Right lobe of liver (tissue), 6 donors: Measurements from ENCODE around the gene SDS. TPM values are rescaled to one million over a fixed set of nuclear protein-coding genes. Genes with fewer than 3 reads are reported as not detected.

Source experiments
- ATAC-seq, 4 donors: fragments of 200-7000 bp; cut with Tn5 transposase; one replicate each; pipeline ENCODE4 v1.9.1; 2020; ENCODE audit warnings: mild to moderate bottlenecking in 4 of 4, moderate library complexity in 4 of 4
- DNase-seq, 3 donors: peaks; one replicate each; pipeline ENCODE4 v3.0.0-alpha.2; 2020
- H3K27ac ChIP-seq, 3 donors: fragments of 200-600 bp; one replicate each; pipeline ENCODE4 v1.8.0; 2022
- H3K27me3 ChIP-seq, 2 donors: fragments of 200-600 bp; one replicate each; pipeline ENCODE4 v1.8.0; 2022
- H3K36me3 ChIP-seq, 4 donors: fragments of 200-600 bp; sonication (generic) in 1 of 4; one replicate each; pipeline versions ENCODE4 v1.5.1 to v1.8.0; 2017 to 2022; ENCODE audit warnings: control low read depth in 1 of 4
- H3K4me1 ChIP-seq, 4 donors: fragments of 200-600 bp; sonication (generic) in 1 of 4; one replicate each; pipeline versions ENCODE4 v1.5.1 to v1.8.0; 2017 to 2022; ENCODE audit warnings: control low read depth in 1 of 4
- H3K4me3 ChIP-seq, 3 donors: fragments of 200-600 bp; one replicate each; pipeline ENCODE4 v1.8.0; 2022
- H3K9me3 ChIP-seq, 4 donors: fragments of 200-600 bp; sonication (generic) in 1 of 4; one replicate each; pipeline versions ENCODE4 v1.5.1 to v1.8.0; 2017 to 2022; ENCODE audit warnings: control low read depth in 1 of 4
- POLR2A ChIP-seq: fragments of 450-650 bp; IDR thresholded peaks from one replicate; pipeline ENCODE4 v1.6.1; 2017; ENCODE audit warnings: antibody characterized with exemption, mild to moderate bottlenecking
- WGBS: methylation state at CpG from one replicate; pipeline ENCODE4 v1.1.6; 2018; ENCODE audit warnings: low coverage, low lambda C conversion rate; ENCODE audit not compliant: insufficient coverage; ENCODE audit errors: missing lambda C conversion rate; 5-methylcytosine and 5-hydroxymethylcytosine counted together
- intact Hi-C, 2 donors: fragments of 100-400 bp; cut with DNase I; formaldehyde crosslinking; loops; one replicate each; pipeline versions ENCODE4 v1.11.2 to v1.14.1; 2022
- total RNA-seq, 6 experiments: library from RNA; depleted of rRNA in 2 of 6; stranded (reverse); fragments of >200 nt in 2 of 6; fragmentation: NEBNext Ultra II Directional in 3 of 6; extraction: Animal tissue kit (Norgen Biotek cat#: 25700) in 3 of 6; gene quantifications; one replicate each; pipeline versions ENCODE4 v1.1.0 to v1.2.4, GENCODE V29; 2016 to 2023
- TF ChIP-seq, protein P1 (sequence below), 4 donors: fragments of 200-600 bp in 3 of 4; fragments of 450-650 bp in 1 of 4; IDR thresholded peaks; one replicate each; pipeline versions ENCODE4 v1.5.1 to v1.8.0; 2016 to 2022; ENCODE audit warnings: antibody characterized with exemption in 4 of 4, mild to moderate bottlenecking in 2 of 4
- donor health status: DM: no; HTN: yes; CAD: no.
- donor health status: DM: no; HTN: no; CAD: no.
- donor health status: DM: no; HTN: no; CAD: no.
- donor health status: DM: no; HTN: yes; CAD: no.
- donor health status: DM: no; HTN: yes; CAD: no.

Gene SDS
- total RNA-seq, 6 experiments from 2014 or later = 208 to 722 (median 309) TPM

DNA sequence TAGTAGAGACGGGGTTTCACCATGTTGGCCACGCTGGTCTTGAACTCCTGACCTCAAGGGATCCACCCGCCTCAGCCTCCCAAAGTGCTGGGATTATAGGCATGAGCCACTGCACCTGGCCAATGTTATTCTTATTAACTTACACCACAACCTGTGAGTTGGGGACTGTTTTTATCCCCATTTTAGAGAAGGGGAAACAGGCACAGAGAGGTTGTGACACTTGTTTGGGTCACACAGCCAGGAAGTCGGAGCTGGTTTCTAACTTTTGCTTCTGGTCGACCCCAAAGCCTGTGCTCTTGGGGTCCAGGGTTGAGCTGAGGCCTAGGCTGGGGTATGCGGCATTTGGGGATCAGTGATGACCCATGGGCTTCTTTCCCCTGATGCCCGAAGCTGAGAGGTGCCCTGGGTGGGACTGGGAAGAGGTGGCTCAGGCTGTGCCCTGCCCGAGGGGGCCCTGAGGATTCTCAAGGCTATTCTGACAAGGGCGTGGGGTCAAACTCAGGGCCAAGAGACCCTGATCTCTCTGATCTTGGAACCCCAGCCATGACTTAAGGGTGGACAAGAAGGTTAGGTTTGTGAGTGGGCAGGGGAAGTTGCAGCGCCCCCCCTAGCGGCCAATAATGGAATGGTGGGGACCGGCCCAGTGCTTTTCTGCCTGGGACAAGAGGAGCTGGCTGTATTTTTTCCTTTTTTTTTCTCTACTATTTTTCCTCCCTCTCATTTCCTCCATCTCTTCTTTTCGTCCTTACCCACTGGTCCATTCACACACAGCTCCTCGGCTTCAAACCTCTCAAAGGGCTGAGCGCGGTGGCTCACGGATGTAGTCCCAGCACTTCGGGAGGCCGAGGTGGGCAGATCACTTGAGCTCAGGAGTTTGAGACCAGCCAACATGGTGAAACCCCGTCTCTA lies 21.5 kb upstream of the SDS start:
- Histone ChIP-seq H3K4me3 (no peak overlapping the region), H3K36me3 (no peaks in the 10 kb centered on the region), H3K27me3 (no peaks in the 10 kb centered on the region), H3K4me1 (peaks cover 0 to 27% (median 8%) of the 10 kb centered on the region in 4 donors), H3K9me3 (no peaks in the 10 kb centered on the region), H3K27ac (no peak overlapping the region)
- intact Hi-C loops = loop anchor here in 1 of 2 donors (5.0 kb wide), 1 partner anchor 113 kb away; no protein-coding TSS in a partner anchor
- ATAC-seq (peak; percentile 28 to 52 (median 39)), DNase-seq (peak in 1 of 3 donors; percentile 66)
- 53% methylated on average over 16 of the region's 20 CpGs for WGBS
- TF ChIP-seq, protein P1, sequence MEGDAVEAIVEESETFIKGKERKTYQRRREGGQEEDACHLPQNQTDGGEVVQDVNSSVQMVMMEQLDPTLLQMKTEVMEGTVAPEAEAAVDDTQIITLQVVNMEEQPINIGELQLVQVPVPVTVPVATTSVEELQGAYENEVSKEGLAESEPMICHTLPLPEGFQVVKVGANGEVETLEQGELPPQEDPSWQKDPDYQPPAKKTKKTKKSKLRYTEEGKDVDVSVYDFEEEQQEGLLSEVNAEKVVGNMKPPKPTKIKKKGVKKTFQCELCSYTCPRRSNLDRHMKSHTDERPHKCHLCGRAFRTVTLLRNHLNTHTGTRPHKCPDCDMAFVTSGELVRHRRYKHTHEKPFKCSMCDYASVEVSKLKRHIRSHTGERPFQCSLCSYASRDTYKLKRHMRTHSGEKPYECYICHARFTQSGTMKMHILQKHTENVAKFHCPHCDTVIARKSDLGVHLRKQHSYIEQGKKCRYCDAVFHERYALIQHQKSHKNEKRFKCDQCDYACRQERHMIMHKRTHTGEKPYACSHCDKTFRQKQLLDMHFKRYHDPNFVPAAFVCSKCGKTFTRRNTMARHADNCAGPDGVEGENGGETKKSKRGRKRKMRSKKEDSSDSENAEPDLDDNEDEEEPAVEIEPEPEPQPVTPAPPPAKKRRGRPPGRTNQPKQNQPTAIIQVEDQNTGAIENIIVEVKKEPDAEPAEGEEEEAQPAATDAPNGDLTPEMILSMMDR (IDR thresholded peaks at IDR 0.05) = peak; percentile 66 to 96 (median 90)
- no peak for TF ChIP-seq POLR2A

DNA sequence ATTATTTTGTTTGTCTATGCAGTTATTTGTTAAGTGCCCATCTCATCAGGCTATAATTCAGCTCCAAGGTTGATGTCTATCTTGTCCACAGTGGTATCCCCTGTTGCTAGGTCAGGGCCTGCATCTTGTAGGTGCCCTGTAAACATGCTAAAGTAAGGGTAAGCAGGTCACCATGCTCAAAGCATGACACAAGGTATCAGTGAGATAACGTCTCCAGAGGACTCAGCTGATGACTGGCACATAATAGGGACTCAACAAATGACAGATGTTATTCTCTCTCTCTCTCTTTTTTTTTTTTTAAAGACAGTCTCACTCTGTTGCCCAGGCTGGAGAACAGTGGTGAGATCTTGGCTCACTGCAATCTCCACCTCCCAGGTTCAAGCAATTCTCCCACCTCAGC lies 20.8 kb upstream of the SDS start:
- no peak overlapping the region for H3K27ac ChIP-seq
- H3K27me3 ChIP-seq = no peaks in the 10 kb centered on the region
- DNase-seq = no peak
- no peak overlapping the region for H3K4me3 ChIP-seq
- no peak for ATAC-seq
- H3K36me3 ChIP-seq = no peaks in the 10 kb centered on the region
- intact Hi-C loops = no loop called here
- H3K9me3 ChIP-seq = no peaks in the 10 kb centered on the region
- H3K4me1 ChIP-seq = peaks cover 0 to 27% (median 8%) of the 10 kb centered on the region in 4 donors
- WGBS = 50% methylated on average over 1 of the region's 1 CpG
- TF ChIP-seq POLR2A = no peak
- TF ChIP-seq, protein P1 (IDR thresholded peaks at IDR 0.05) = no peak

DNA sequence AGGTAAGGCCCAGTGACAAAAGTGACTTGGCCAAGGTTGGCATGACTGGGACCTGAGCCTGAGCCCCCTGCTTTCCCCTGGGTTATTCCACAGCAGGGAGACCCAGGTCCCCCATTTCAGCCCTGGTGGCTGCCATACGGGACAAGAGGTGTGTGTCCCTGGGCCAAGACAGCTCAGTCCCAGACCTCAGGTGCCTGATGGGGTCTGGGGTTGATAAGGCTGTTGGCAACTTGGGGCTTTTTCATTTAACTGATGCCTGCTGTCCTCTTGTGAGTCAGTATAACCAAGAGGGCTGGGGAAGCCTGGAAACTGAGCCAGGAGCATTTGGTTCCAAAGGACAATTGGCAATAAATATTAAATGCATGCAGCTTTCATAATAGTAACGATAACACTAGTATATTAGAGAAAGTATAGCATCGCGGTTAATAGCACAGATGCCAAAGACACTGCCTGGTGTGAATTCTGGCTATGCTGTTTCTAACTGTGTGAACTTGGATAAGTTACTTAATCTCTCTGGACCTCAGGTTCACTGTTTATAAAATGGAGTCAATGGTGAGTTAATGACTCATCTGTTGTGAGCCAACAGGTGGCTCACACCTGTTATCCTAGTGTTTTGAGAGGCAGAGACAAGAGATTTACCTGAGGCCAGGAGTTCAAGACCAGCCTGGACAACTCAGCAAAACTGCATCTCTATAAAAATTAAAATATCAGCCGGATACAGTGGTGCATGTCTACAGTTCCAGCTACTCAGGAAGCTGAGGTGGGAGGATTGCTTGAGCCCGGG lies 19.4 kb upstream of the SDS start:
- Histone ChIP-seq H3K4me3 (peak overlapping the region; percentile 64 to 68 (median 65)), H3K36me3 (no peaks in the 10 kb centered on the region), H3K9me3 (no peaks in the 10 kb centered on the region), H3K4me1 (peaks cover 0 to 36% (median 12%) of the 10 kb centered on the region in 4 donors), H3K27me3 (no peaks in the 10 kb centered on the region), H3K27ac (peak overlapping the region; percentile 97 to 99 (median 98))
- WGBS = 45% methylated on average over 5 of the region's 6 CpGs
- intact Hi-C loops = no loop called here
- TF ChIP-seq, protein P1 (IDR thresholded peaks at IDR 0.05) = no peak
- peak; percentile 21 for TF ChIP-seq POLR2A
- DNase-seq (no peak), ATAC-seq (no peak)

DNA sequence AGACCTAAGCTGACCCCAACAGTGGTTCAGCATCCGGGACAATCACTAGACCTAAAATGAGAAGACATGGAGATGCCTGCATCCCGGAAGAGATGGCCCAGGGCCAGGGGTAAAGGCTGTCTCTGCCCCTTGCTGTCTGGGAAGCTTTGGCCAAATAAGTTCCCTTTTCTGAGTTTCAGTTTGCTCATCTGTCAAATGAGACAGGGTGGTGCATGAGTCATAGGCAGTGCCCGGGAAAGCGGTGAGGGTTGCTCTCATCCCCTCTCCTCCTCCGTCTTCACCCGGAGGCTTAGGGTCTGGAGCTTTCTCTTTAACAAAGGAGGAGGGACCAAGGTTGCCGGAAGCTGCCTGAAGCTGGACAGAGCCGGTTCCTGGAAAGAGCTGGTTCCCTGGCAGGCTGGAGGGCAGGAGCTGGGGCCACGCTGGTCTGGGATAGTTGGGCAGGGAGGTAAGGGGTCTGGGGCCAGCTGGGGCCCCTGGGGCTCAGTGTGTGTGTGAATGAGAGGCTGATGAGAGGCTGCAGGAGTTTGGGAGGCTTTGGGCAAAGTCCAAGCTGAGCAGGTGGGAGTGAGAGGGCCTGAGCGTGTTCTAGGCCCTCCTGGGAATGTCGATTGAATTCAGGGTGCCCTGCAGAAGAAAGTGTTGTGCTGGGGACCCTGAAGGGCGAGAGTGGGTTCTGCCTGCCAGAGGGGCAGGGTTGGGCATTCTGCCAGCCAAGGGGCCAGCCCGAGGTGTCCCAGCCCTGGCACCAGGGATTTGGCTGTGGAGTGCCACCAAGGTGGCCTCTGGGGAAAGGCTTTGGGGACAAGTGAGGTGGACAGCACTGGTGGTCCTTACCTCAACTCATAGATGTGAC lies 18.6 kb upstream of the SDS start, which contains the start of gene SDSL:
Gene SDSL, plus strand, starts transcription at position 351 of the 856 bp plus-strand sequence. CDS start 5,603 bp downstream, outside the sequence.
- Histone ChIP-seq H3K27ac (peak within 1 kb of the TSS; percentile 97 to 99 (median 98)), H3K27me3 (no peaks in the 10 kb centered on the region), H3K4me1 (peaks cover 0 to 36% (median 14%) of the 10 kb centered on the region in 4 donors), H3K4me3 (peak within 1 kb of the TSS; percentile 64 to 68 (median 65)), H3K9me3 (no peaks in the 10 kb centered on the region), H3K36me3 (no peaks in the 10 kb centered on the region)
- TF ChIP-seq POLR2A = peak; percentile 93
- TF ChIP-seq, protein P1 (IDR thresholded peaks at IDR 0.05) = no peak
- 4% methylated on average over 10 of the region's 13 CpGs for WGBS
- peak; percentile 61 to 65 (median 63) for ATAC-seq
- intact Hi-C loops = no loop called here
- peak; percentile 83 to 88 (median 85) for DNase-seq
